ENCODE measurements around the gene NDUFAF3.

Gene NDUFAF3

DNA sequence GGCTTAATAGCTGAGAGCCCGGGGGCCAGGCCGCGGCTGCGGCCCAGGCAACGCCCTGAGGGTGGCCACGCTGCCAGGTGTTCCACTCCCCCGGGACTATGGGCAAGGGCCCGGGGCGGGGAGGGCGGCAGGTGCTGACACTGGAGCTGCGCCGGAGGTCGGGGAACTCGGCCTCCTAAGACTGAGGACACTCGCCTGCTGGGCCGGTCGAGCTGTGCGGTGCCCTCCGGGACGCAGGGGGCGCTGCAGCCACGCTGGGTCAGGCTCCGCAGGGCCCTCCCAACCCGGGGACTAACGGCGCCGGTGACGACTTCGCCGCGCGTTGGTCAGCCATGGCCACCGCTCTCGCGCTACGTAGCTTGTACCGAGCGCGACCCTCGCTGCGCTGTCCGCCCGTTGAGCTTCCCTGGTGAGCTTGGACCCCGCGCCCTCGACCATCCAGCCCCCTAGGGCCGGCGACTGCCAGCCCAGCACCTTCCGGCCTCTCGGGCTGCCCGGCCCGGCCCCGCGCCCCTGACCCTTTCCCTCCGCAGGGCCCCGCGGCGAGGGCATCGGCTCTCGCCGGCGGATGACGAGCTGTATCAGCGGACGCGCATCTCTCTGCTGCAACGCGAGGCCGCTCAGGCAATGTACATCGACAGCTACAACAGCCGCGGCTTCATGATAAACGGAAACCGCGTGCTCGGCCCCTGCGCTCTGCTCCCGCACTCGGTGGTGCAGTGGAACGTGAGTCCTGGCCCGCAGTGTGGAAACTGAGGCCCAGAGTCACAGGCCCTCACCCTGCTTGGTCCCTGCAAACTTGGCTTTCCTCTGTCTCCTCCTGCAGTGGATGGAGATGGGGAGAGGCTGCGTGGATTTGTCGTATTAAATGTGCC lies at the start of gene NDUFAF3:
NDUFAF3 (plus strand) TSS at position 309 of the 875 bp plus-strand sequence; CDS start at position 333, 24 bp downstream.
- peak; percentile 95 for DNase-seq (ENCODE audit: low spot score)

- DNase-seq (ENCODE audit: low spot score), result no peak
Observed at GRCh38 chr3:48974076-48974864, 47.7 kb upstream of the NDUFAF3 start.

- no peak for DNase-seq (ENCODE audit: low spot score)
Observed at GRCh38 chr3:48979451-48979850, 42.5 kb upstream of the NDUFAF3 start.

GRCh38 chr3:48980295-48980694 lies 41.6 kb upstream of the NDUFAF3 start:
- no peak for DNase-seq (ENCODE audit: low spot score)

GRCh38 chr3:48982016-48982415 lies 39.9 kb upstream of the NDUFAF3 start:
- DNase-seq (ENCODE audit: low spot score), result no peak

GRCh38 chr3:48982686-48983085 lies 39.2 kb upstream of the NDUFAF3 start:
- no peak for DNase-seq (ENCODE audit: low spot score)

DNA sequence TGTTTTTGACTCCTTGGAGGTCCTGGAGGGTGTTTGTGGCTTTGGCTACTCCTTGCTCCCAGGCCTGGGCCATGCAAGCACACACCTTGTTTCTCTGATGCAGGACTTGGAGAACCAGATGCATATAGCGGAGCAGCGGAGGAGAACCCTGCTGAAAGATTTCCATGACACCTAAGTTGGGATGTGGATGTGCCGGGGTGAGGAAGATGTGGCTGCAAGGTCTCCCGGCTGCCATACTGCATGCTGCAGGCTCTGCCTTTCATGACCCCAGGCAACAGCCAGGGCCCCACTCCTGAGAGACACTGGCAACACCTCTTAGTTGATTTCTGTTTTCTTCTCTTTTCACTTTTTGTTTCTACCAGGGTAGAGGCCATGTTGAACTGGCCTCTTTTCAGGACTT lies 38.8 kb upstream of the NDUFAF3 start:
- DNase-seq (ENCODE audit: low spot score), result no peak

- no peak for DNase-seq (ENCODE audit: low spot score)
Observed at GRCh38 chr3:48984663-48985062, 37.3 kb upstream of the NDUFAF3 start.

- no peak for DNase-seq (ENCODE audit: low spot score)
Observed at GRCh38 chr3:48985831-48986376, 36.0 kb upstream of the NDUFAF3 start.

DNA sequence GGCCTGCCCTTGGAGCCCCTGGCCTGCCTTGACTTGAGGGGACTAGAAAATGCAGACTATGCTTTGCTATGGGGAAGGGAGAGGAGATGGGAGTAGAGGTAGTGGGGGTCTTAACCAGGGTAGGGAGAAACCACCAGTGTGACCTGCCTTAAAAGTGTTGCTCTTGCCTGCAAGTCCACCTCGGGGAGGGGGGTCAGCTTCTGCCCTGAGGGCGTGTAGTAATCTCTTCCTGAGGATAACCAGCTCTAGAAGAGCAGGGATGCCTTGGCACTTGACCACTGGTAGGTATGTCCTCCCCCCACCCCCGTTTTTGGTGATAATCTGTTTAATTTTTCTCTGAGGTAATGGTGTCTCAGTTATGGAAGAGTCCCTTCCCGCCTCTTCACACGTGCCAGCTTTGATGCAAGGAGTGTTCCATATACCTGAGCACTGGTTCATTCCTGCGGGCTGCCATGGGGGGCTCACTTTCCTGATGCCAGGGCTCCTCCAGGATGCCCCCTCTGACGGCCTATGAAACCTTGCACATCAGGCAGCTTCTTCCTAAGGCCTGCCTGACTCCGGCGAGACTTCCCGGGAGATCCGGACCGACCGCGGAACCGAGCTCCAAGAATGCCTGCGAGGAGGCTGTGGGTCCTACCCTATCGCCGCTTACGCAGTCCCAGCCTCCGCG lies 32.7 kb upstream of the NDUFAF3 start:
- DNase-seq (ENCODE audit: low spot score), result no peak

GRCh38 chr3:48989796-48990635 lies 31.9 kb upstream of the NDUFAF3 start, which contains the start of gene P4HTM:
TSS of gene P4HTM (plus strand) at chr3:48990241. CDS start at chr3:48990257, 16 bp downstream.
- DNase-seq (ENCODE audit: low spot score), result peak; percentile 83

DNA sequence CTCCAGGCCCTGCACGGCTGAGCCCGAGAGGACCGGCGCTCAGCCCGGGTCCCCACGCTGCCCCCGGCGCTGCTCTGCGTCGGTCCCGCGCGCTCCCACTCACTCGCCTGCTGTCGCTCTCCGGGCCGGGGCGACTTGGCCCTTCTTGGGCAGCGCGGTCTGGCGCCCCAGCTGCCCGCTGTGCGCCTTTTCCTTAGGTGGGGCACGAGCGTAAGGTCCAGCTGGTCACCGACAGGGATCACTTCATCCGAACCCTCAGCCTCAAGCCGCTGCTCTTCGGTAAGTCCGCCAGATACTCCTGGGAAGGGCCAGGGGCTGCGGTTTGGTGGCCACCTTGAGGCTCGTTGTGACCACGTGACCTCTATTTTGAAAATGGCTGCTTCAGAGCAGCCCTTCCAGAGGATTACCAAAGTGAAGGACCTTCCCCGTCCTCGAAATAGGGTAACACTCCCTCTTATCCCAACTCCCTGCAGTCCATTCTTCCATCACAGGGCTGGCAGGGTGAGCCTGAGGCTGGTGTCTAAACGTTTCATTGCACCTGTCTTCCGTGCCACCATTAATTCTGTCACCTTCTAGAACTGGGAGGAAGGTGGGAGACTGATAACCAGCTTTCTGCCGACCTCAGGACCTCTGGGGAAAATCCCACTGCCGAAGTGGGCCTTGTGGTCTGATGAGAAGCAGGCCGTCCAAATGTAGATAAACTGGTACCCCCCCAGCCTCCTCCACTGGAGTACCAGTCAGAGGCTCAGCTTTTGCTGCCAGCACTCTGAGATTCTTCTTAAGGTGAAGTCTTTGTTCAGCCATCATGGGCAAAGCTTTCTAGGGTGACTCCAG lies 31.1 kb upstream of the NDUFAF3 start:
- DNase-seq (ENCODE audit: low spot score), result peak; percentile 37

GRCh38 chr3:48991851-48992545 lies 29.9 kb upstream of the NDUFAF3 start:
- no peak for DNase-seq (ENCODE audit: low spot score)

- DNase-seq (ENCODE audit: low spot score), result no peak
Observed at GRCh38 chr3:48993834-48994233, 28.1 kb upstream of the NDUFAF3 start.

- no peak for DNase-seq (ENCODE audit: low spot score)
Observed at GRCh38 chr3:48996640-48997039, 25.3 kb upstream of the NDUFAF3 start.

DNA sequence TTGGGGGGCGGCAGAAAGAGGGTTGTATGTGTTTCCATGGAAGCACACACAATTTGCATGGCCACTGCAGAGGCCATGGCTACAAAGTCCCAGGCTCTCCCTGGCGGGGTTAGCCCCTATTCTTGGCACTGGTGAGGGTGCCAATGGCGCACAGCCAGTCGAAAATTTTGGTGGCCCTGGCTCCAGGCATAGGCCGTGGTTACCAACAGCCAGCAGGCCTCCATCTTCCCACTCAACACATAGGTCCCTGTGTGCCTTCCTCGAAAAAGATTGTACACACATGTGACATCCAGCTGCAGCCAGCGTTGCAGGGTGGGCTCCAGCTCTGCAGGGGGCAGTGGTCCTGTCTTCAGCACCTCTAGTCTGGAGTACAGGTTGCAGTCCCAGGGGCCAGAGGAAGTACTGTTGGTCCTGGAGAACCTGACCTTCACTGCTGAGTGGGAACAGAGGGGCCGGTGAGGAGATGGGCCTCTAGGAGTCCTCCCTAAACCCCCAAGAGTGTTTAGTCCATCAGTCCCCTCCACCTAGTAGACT lies 24.8 kb upstream of the NDUFAF3 start:
- no peak for DNase-seq (ENCODE audit: low spot score)

DNA sequence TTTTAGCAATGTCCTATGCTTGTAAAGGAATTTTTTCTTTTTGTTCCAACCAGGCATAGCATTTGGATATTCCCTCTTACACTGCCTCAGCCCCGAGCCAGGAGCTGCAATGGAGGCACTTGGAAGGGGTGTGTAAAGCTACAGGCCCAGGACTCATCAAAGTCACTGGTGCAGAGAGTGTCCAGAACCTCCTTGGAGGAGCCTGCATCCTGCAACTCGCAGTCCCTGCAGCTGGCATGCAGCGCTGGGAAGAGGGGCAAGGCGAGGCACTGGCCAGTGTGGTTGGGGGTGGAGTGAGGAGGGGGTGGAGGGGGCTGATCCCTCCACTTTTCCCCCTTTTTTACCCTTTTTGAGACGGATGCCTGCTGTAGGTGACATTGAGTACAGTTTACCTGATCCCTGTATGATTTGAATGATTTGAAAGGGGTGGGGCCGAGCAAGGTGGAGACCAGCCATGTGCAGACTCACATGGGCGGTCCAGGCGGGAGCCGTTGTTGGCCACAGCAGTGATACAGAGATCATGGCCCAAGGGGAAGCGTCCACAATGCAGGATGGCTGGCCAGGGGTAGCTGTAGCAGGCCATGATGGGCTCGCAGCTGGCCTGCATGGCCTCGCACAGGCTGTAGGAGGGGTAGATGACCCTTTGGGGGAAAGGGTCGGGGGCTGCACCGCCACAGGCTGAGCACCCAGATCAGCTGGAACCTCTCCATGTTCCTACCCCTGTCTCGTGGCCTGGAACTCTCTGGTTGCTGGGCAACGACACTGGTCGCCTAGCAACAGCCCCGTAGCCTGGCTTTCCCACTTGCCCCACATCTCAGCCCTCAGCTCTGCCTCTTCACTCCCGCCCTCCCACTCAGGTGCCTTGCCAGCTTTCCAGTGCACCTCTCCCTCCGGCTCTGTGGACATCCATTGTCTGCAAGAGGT lies 23.9 kb upstream of the NDUFAF3 start:
- no peak for DNase-seq (ENCODE audit: low spot score)
